Measurements from ENCODE around the gene LIX1L.

Gene LIX1L

GRCh38 chr1:145956361-145956760 is 1.5 kb downstream of the LIX1L start:
- H3K79me1 ChIP-seq (ENCODE audit: low read length), result no peaks in the 10 kb centered on the region
- DNase-seq, result no peak
- H3K79me2 ChIP-seq (ENCODE audit: control insufficient read depth, insufficient read depth, low read length, poor library complexity), result no peaks in the 10 kb centered on the region
- H3K14ac ChIP-seq (ENCODE audit: low read length), result no peak overlapping the region
- no peak overlapping the region for H2AK5ac ChIP-seq (ENCODE audit: low read length)
- no peak overlapping the region for H3K4ac ChIP-seq (ENCODE audit: low read depth, low read length)
- H3K4me2 ChIP-seq (ENCODE audit: low read length), result no peak overlapping the region
- H2BK120ac ChIP-seq (ENCODE audit: insufficient read depth, low read length, poor library complexity), result no peak overlapping the region
- no peak overlapping the region for H3K27ac ChIP-seq (ENCODE audit: low read depth, low read length)
- H4K91ac ChIP-seq (ENCODE audit: low read depth, low read length), result no peak overlapping the region
- H3K27me3 ChIP-seq (ENCODE audit: insufficient read depth, low read length), result peaks cover 30% of the 10 kb centered on the region
- H3K9me3 ChIP-seq (ENCODE audit: insufficient read depth, low read depth, low read length), result peaks cover 2% of the 10 kb centered on the region
- no peak overlapping the region for H3K4me3 ChIP-seq (ENCODE audit: low read depth, low read length)
- H3K23ac ChIP-seq (ENCODE audit: low read length), result no peak overlapping the region
- no peak overlapping the region for H4K8ac ChIP-seq (ENCODE audit: low read depth, low read length)
- H3K4me1 ChIP-seq (ENCODE audit: control insufficient read depth in 1 of 2, insufficient read depth in 2 of 2, low read length in 2 of 2), result peaks cover 7 to 12% of the 10 kb centered on the region in 2 experiments
- H2BK12ac ChIP-seq (ENCODE audit: low read length), result no peak overlapping the region
- no peak overlapping the region for H2AFZ ChIP-seq (ENCODE audit: insufficient read depth, low read length, poor library complexity)
- no peak overlapping the region for H3K9ac ChIP-seq (ENCODE audit: low read length)
- H3K18ac ChIP-seq (ENCODE audit: low read length), result no peak overlapping the region
- no peaks in the 10 kb centered on the region for H3K36me3 ChIP-seq (ENCODE audit: control insufficient read depth in 1 of 2, insufficient read depth in 2 of 2, low read length in 2 of 2)
- H4K12ac ChIP-seq (ENCODE audit: low read depth, low read length), result no peak overlapping the region
- H2BK5ac ChIP-seq (ENCODE audit: low read depth, low read length, poor library complexity), result no peak overlapping the region

GRCh38 chr1:145955436-145955835 is 2.4 kb downstream of the LIX1L start:
- no CpG with 5 or more reads among the region's 2 CpGs for WGBS (ENCODE audit: extremely low coverage, insufficient coverage, insufficient read length)

GRCh38 chr1:145953861-145954260 is 4.0 kb downstream of the LIX1L start:
- H3K4me3 ChIP-seq (ENCODE audit: low read depth, low read length), result no peak overlapping the region
- peaks cover 9% of the 10 kb centered on the region for H3K27me3 ChIP-seq (ENCODE audit: insufficient read depth, low read length)
- H2BK5ac ChIP-seq (ENCODE audit: low read depth, low read length, poor library complexity), result no peak overlapping the region
- no peaks in the 10 kb centered on the region for H3K36me3 ChIP-seq (ENCODE audit: control insufficient read depth in 1 of 2, insufficient read depth in 2 of 2, low read length in 2 of 2)
- H4K12ac ChIP-seq (ENCODE audit: low read depth, low read length), result no peak overlapping the region
- no peak overlapping the region for H3K4me2 ChIP-seq (ENCODE audit: low read length)
- WGBS (ENCODE audit: extremely low coverage, insufficient coverage, insufficient read length), result no CpG with 5 or more reads among the region's 6 CpGs
- H3K4ac ChIP-seq (ENCODE audit: low read depth, low read length), result no peak overlapping the region
- H3K14ac ChIP-seq (ENCODE audit: low read length), result no peak overlapping the region
- H3K79me1 ChIP-seq (ENCODE audit: low read length), result no peaks in the 10 kb centered on the region
- no peak for DNase-seq
- no peak overlapping the region for H2BK120ac ChIP-seq (ENCODE audit: insufficient read depth, low read length, poor library complexity)
- no peak overlapping the region for H4K8ac ChIP-seq (ENCODE audit: low read depth, low read length)
- H3K79me2 ChIP-seq (ENCODE audit: control insufficient read depth, insufficient read depth, low read length, poor library complexity), result no peaks in the 10 kb centered on the region
- H2AFZ ChIP-seq (ENCODE audit: insufficient read depth, low read length, poor library complexity), result no peak overlapping the region
- H3K23ac ChIP-seq (ENCODE audit: low read length), result no peak overlapping the region
- no peak overlapping the region for H3K9ac ChIP-seq (ENCODE audit: low read length)
- H3K4me1 ChIP-seq (ENCODE audit: control insufficient read depth in 1 of 2, insufficient read depth in 2 of 2, low read length in 2 of 2), result peaks cover 2% of the 10 kb centered on the region in 2 experiments
- H3K27ac ChIP-seq (ENCODE audit: low read depth, low read length), result no peak overlapping the region
- H3K9me3 ChIP-seq (ENCODE audit: insufficient read depth, low read depth, low read length), result no peaks in the 10 kb centered on the region
- H2BK12ac ChIP-seq (ENCODE audit: low read length), result no peak overlapping the region
- no peak overlapping the region for H2AK5ac ChIP-seq (ENCODE audit: low read length)
- H3K18ac ChIP-seq (ENCODE audit: low read length), result no peak overlapping the region
- H4K91ac ChIP-seq (ENCODE audit: low read depth, low read length), result no peak overlapping the region

More at GRCh38 chr1:145955436-145955835, 2.4 kb downstream of the LIX1L start:
- Histone ChIP-seq H3K18ac (ENCODE audit: low read length) (no peak overlapping the region), H2AFZ (ENCODE audit: insufficient read depth, low read length, poor library complexity) (no peak overlapping the region), H3K4me3 (ENCODE audit: low read depth, low read length) (no peak overlapping the region), H3K79me2 (ENCODE audit: control insufficient read depth, insufficient read depth, low read length, poor library complexity) (no peaks in the 10 kb centered on the region), H3K27ac (ENCODE audit: low read depth, low read length) (no peak overlapping the region), H4K8ac (ENCODE audit: low read depth, low read length) (no peak overlapping the region), H3K9ac (ENCODE audit: low read length) (no peak overlapping the region), H3K14ac (ENCODE audit: low read length) (no peak overlapping the region), H3K4me1 (ENCODE audit: control insufficient read depth in 1 of 2, insufficient read depth in 2 of 2, low read length in 2 of 2) (peaks cover 2 to 5% of the 10 kb centered on the region in 2 experiments), H4K12ac (ENCODE audit: low read depth, low read length) (no peak overlapping the region), H3K36me3 (ENCODE audit: control insufficient read depth in 1 of 2, insufficient read depth in 2 of 2, low read length in 2 of 2) (no peaks in the 10 kb centered on the region), H3K27me3 (ENCODE audit: insufficient read depth, low read length) (peaks cover 21% of the 10 kb centered on the region), H2BK12ac (ENCODE audit: low read length) (no peak overlapping the region), H3K4ac (ENCODE audit: low read depth, low read length) (no peak overlapping the region), H3K4me2 (ENCODE audit: low read length) (no peak overlapping the region), H2AK5ac (ENCODE audit: low read length) (no peak overlapping the region), H2BK5ac (ENCODE audit: low read depth, low read length, poor library complexity) (no peak overlapping the region), H2BK120ac (ENCODE audit: insufficient read depth, low read length, poor library complexity) (no peak overlapping the region), H4K91ac (ENCODE audit: low read depth, low read length) (no peak overlapping the region), H3K9me3 (ENCODE audit: insufficient read depth, low read depth, low read length) (peaks cover 2% of the 10 kb centered on the region), H3K23ac (ENCODE audit: low read length) (no peak overlapping the region), H3K79me1 (ENCODE audit: low read length) (no peaks in the 10 kb centered on the region)
- DNase-seq, result no peak

GRCh38 chr1:145952903-145953302 is 4.9 kb downstream of the LIX1L start:
- Histone ChIP-seq H3K4ac (ENCODE audit: low read depth, low read length) (no peak overlapping the region), H2BK120ac (ENCODE audit: insufficient read depth, low read length, poor library complexity) (no peak overlapping the region), H3K4me1 (ENCODE audit: control insufficient read depth in 1 of 2, insufficient read depth in 2 of 2, low read length in 2 of 2) (peaks cover 0 to 2% of the 10 kb centered on the region in 2 experiments), H4K8ac (ENCODE audit: low read depth, low read length) (no peak overlapping the region), H2AK5ac (ENCODE audit: low read length) (no peak overlapping the region), H3K4me2 (ENCODE audit: low read length) (no peak overlapping the region), H2BK5ac (ENCODE audit: low read depth, low read length, poor library complexity) (no peak overlapping the region), H3K14ac (ENCODE audit: low read length) (no peak overlapping the region), H3K23ac (ENCODE audit: low read length) (no peak overlapping the region), H3K79me1 (ENCODE audit: low read length) (no peaks in the 10 kb centered on the region), H3K79me2 (ENCODE audit: control insufficient read depth, insufficient read depth, low read length, poor library complexity) (no peaks in the 10 kb centered on the region), H3K27me3 (ENCODE audit: insufficient read depth, low read length) (peaks cover 9% of the 10 kb centered on the region), H3K27ac (ENCODE audit: low read depth, low read length) (no peak overlapping the region), H3K36me3 (ENCODE audit: control insufficient read depth in 1 of 2, insufficient read depth in 2 of 2, low read length in 2 of 2) (no peaks in the 10 kb centered on the region), H4K91ac (ENCODE audit: low read depth, low read length) (no peak overlapping the region), H3K4me3 (ENCODE audit: low read depth, low read length) (no peak overlapping the region), H3K9me3 (ENCODE audit: insufficient read depth, low read depth, low read length) (no peaks in the 10 kb centered on the region), H2BK12ac (ENCODE audit: low read length) (no peak overlapping the region), H4K12ac (ENCODE audit: low read depth, low read length) (no peak overlapping the region), H3K9ac (ENCODE audit: low read length) (no peak overlapping the region), H3K18ac (ENCODE audit: low read length) (no peak overlapping the region), H2AFZ (ENCODE audit: insufficient read depth, low read length, poor library complexity) (no peak overlapping the region)
- no peak for DNase-seq
- no CpG with 5 or more reads among the region's 3 CpGs for WGBS (ENCODE audit: extremely low coverage, insufficient coverage, insufficient read length)

Measured in trophoblast cell (in vitro differentiated cells and primary cell).